GM19099 (cell line): Measurements from ENCODE around the gene XPR1.

Source experiments
- POLR2A ChIP-seq: IDR thresholded peaks from 3 replicates; pipeline ENCODE4 v1.6.1; 2011; ENCODE audit warnings: low read depth; ENCODE audit not compliant: insufficient read length; ENCODE audit errors: extremely low read depth

The XPR1 gene

GRCh38 chr1:180860535-180860934, 228.7 kb downstream of the XPR1 start:
- no peak for TF ChIP-seq POLR2A

DNA sequence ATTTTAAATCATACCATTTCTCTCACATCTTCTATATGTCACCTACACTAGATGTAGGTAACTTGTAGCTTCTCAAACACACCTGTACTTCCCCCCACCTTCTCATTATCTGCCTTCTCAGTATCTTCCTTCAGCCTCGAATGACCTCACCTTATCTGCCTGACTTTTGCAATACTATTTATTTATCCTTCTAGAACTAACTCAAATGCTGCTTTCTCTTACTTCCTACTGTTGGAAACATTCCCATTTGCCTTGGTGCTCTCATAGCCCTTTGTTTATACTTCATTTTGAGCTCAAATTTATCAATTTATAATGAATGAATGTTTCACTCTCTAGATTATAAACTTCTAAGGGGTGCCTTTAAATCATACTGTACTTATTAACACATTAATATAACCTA, 230.5 kb downstream of the XPR1 start:
- TF ChIP-seq POLR2A, result no peak

- TF ChIP-seq POLR2A, result no peak
Measured at GRCh38 chr1:180863158-180863775, 231.4 kb downstream of the XPR1 start.

GRCh38 chr1:180881806-180882509, 250.1 kb downstream of the XPR1 start:
- no peak for TF ChIP-seq POLR2A

GRCh38 chr1:180884588-180885300, 252.9 kb downstream of the XPR1 start:
- no peak for TF ChIP-seq POLR2A

DNA sequence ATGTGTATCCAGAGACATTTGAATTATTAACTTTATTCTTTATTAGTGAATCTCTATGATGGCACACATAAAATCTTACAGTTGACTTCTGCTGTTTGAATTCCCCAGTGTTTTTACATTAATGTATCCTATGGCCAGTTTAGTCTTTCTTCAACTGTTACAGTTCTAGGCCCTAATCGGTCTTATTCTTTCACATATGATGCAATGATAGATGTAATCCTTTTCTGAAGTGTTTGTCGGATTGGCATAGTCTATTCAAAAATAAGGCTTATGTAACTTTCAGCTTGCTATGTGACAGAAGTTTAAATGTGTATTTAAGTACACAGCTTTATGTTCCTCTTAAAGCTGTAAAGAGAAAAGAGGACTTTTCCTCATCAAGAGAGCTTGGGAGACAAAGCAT, 254.5 kb downstream of the XPR1 start:
- no peak for TF ChIP-seq POLR2A

GRCh38 chr1:180887841-180888240, 256.0 kb downstream of the XPR1 start:
- TF ChIP-seq POLR2A, result no peak

DNA sequence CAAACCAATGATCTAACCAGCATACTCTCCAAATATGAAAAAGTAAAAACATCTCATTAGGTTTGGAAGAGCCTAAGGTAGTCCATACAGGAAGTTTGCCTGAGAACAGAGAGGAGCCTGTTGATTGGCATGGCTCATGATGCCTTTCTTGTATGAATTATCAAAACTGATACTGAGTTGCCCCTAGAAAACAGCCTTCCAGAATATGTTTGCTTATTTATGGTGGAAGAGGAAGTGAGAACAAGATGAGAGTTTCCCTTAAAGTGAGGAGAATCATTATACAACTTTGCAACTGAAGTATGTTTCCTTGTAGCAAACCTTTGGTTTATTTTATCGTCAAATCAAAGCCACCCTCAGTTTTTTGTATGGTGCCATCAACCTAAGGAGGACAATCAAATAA, 257.0 kb downstream of the XPR1 start:
- no peak for TF ChIP-seq POLR2A

- no peak for TF ChIP-seq POLR2A
Measured at GRCh38 chr1:180889325-180889724, 257.5 kb downstream of the XPR1 start.

GRCh38 chr1:180892272-180892671, 260.4 kb downstream of the XPR1 start:
- no peak for TF ChIP-seq POLR2A

GRCh38 chr1:180892675-180893074, 260.9 kb downstream of the XPR1 start:
- no peak for TF ChIP-seq POLR2A

- TF ChIP-seq POLR2A, result no peak
Measured at GRCh38 chr1:180893614-180894013, 261.8 kb downstream of the XPR1 start.

- no peak for TF ChIP-seq POLR2A
Measured at GRCh38 chr1:180896161-180896560, 264.3 kb downstream of the XPR1 start.

DNA sequence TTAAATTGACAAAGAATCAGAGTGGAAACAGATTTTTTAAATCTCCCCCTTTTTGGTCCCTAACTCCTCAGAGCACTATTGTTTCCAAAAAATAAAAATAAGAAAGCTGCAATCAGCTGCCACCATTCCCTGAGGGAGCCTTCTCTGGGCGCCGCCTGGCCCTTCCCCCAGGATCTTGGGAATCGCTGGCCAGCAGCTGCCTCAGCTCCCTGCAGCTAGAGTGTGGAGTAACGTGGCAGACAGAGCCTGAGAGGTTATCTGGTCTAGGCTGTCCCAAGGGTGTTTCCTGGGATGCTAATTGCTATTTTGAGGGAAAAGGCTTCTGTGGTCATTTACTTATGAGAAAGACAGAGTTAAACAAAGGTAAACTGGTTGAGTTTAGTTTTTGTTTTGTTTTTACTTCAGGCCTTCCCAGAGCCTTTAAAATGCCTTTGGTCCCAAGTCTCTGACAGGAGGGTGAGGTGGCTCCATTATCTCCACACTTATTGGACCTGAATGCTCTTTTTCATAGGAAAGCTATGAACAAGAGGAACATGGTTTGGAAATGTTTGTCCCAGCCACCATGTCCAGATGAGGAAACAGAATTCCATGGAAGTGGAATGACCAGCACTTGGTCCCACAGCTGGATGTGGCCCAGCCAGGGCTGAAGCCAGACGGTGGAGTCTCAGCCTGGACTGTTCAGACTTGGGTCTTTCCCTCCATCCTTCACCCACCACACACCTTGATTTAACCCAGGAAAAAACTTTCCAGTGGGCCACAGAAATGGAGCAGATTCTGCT, 266.8 kb downstream of the XPR1 start:
- TF ChIP-seq POLR2A, result no peak

- TF ChIP-seq POLR2A, result no peak
Measured at GRCh38 chr1:180899262-180899661, 267.4 kb downstream of the XPR1 start.
